Thyroid gland (tissue), 4 donors: ENCODE results near the gene INMT.

ENCODE experiments used
- CTCF ChIP-seq, 6 experiments: fragments of 200-600 bp in 3 of 6; fragments of 450-650 bp in 3 of 6; sonication (generic) in 3 of 6; IDR thresholded peaks; one replicate each; pipeline ENCODE4 v1.5.1; 2016 to 2019; ENCODE audit warnings: antibody characterized with exemption in 6 of 6, mild to moderate bottlenecking in 2 of 6, inconsistent platforms in 1 of 6, moderate library complexity in 1 of 6
- POLR2A ChIP-seq, 2 donors: fragments of 450-650 bp; IDR thresholded peaks; one replicate each; pipeline ENCODE4 v1.6.1; 2017; ENCODE audit warnings: antibody characterized with exemption in 2 of 2, mild to moderate bottlenecking in 2 of 2, moderate library complexity in 1 of 2

GRCh38 chr7:30739691-30740090 lies 12.2 kb upstream of the INMT start:
- no peak for TF ChIP-seq POLR2A (IDR thresholded peaks at IDR 0.05)
- TF ChIP-seq CTCF (IDR thresholded peaks at IDR 0.05): no peak
